HG03575 (cell line): ENCODE measurements around the gene POLN.

Experiments used
- ATAC-seq: cut with Tn5 transposase; IDR thresholded peaks from one replicate; pipeline ENCODE4 v1.9.1; 2021; ENCODE audit not compliant: unreplicated experiment, insufficient number of reproducible peaks, low FRiP score; ENCODE audit errors: extremely low read depth

Gene POLN

GRCh38 chr4:2069161-2069971 is 172.6 kb downstream of the POLN start:
- ATAC-seq, result no peak

- no peak for ATAC-seq
Measured at GRCh38 chr4:2068566-2068965, 173.4 kb downstream of the POLN start.

- no peak for ATAC-seq
Measured at GRCh38 chr4:2068198-2068470, 173.8 kb downstream of the POLN start.

- no peak for ATAC-seq
Measured at GRCh38 chr4:2067446-2068197, 174.3 kb downstream of the POLN start.

GRCh38 chr4:2066571-2067445 is 175.1 kb downstream of the POLN start:
- no peak for ATAC-seq

- ATAC-seq, result no peak
Measured at GRCh38 chr4:2066011-2066551, 175.8 kb downstream of the POLN start.

GRCh38 chr4:2065106-2065930 is 176.6 kb downstream of the POLN start:
- no peak for ATAC-seq

- ATAC-seq, result no peak
Measured at GRCh38 chr4:2064276-2064991, 177.5 kb downstream of the POLN start.

- no peak for ATAC-seq
Measured at GRCh38 chr4:2063557-2064275, 178.2 kb downstream of the POLN start.

GRCh38 chr4:2062808-2063524 is 179.0 kb downstream of the POLN start:
- no peak for ATAC-seq

- ATAC-seq, result no peak
Measured at GRCh38 chr4:2062168-2062807, 179.6 kb downstream of the POLN start.

- ATAC-seq, result no peak
Measured at GRCh38 chr4:2061186-2062131, 180.5 kb downstream of the POLN start.

- no peak for ATAC-seq
Measured at GRCh38 chr4:2060611-2061185, 181.2 kb downstream of the POLN start.

- no peak for ATAC-seq
Measured at GRCh38 chr4:2059726-2060602, 182.0 kb downstream of the POLN start.
